ENCODE results near the gene FFAR1.
"Not testable (repeated sequence)": the region's sequence is repeated elsewhere in the genome, so short reads cannot be mapped to it uniquely, and the experiment has no call there.

The FFAR1 gene

GRCh38 chr19:35355791-35356460 is 8.2 kb downstream of the FFAR1 start:
- no peak for ATAC-seq
- TF ChIP-seq ZNF8 (CRISPR knock-in tag; IDR thresholded peaks at IDR 0.05) = no peak
- TF ChIP-seq SNAI2 (CRISPR knock-in tag; IDR thresholded peaks at IDR 0.05) = no peak
- TF ChIP-seq PATZ1 (CRISPR knock-in tag; IDR thresholded peaks at IDR 0.05; ENCODE audit: borderline replicate concordance) = no peak
- no peak for TF ChIP-seq BACH2 (CRISPR knock-in tag; IDR thresholded peaks at IDR 0.05; ENCODE audit: borderline replicate concordance)
- no peak for TF ChIP-seq ESRRG (CRISPR knock-in tag; IDR thresholded peaks at IDR 0.05)
- no peak for TF ChIP-seq ZFP3 (CRISPR knock-in tag; IDR thresholded peaks at IDR 0.05)
- TF ChIP-seq CSRNP3 (CRISPR knock-in tag; IDR thresholded peaks at IDR 0.05) = no peak
- TF ChIP-seq ZNF70 (CRISPR knock-in tag; IDR thresholded peaks at IDR 0.05) = no peak
- no peak for TF ChIP-seq RARB (CRISPR knock-in tag; IDR thresholded peaks at IDR 0.05)
- TF ChIP-seq ZFP30 (CRISPR knock-in tag; IDR thresholded peaks at IDR 0.05) = no peak

- ATAC-seq = no peak
- TF ChIP-seq CREB5 (CRISPR knock-in tag; IDR thresholded peaks at IDR 0.05; ENCODE audit: low read depth) (no peak), PPARA (CRISPR knock-in tag; IDR thresholded peaks at IDR 0.05; ENCODE audit: borderline replicate concordance) (no peak), PATZ1 (CRISPR knock-in tag; IDR thresholded peaks at IDR 0.05; ENCODE audit: borderline replicate concordance) (no peak), ISL1 (CRISPR knock-in tag; IDR thresholded peaks at IDR 0.05) (no peak), TSHZ2 (CRISPR knock-in tag; IDR thresholded peaks at IDR 0.05) (no peak), ZFP3 (CRISPR knock-in tag; IDR thresholded peaks at IDR 0.05) (no peak), TCF4 (CRISPR knock-in tag; IDR thresholded peaks at IDR 0.05; ENCODE audit: borderline replicate concordance) (no peak; the same call in 1 of the 2 replicates), OSR1 (CRISPR knock-in tag; IDR thresholded peaks at IDR 0.05) (no peak), GLIS3 (CRISPR knock-in tag; IDR thresholded peaks at IDR 0.05) (no peak), ZNF70 (CRISPR knock-in tag; IDR thresholded peaks at IDR 0.05) (no peak), TOX (CRISPR knock-in tag; IDR thresholded peaks at IDR 0.05; ENCODE audit: borderline replicate concordance) (no peak), BACH2 (CRISPR knock-in tag; IDR thresholded peaks at IDR 0.05; ENCODE audit: borderline replicate concordance) (no peak), POU6F1 (CRISPR knock-in tag; IDR thresholded peaks at IDR 0.05; ENCODE audit: borderline replicate concordance, low read depth) (no peak), RARB (CRISPR knock-in tag; IDR thresholded peaks at IDR 0.05) (no peak), ARNTL (CRISPR knock-in tag; IDR thresholded peaks at IDR 0.05; ENCODE audit: borderline replicate concordance, low read depth) (no peak)
These were observed 10.3 kb downstream of the FFAR1 start, which contains the start of gene FFAR3 for GRCh38 chr19:35357867-35358573. TSS of gene FFAR3 (plus strand) at chr19:35358460. CDS start at chr19:35358891, 431 bp downstream.

GRCh38 chr19:35358834-35359233 is 11.1 kb downstream of the FFAR1 start:
- ATAC-seq = not testable (repeated sequence)

GRCh38 chr19:35359395-35359794 is 11.7 kb downstream of the FFAR1 start:
- ATAC-seq = not testable (repeated sequence)

GRCh38 chr19:35360081-35360480 is 12.4 kb downstream of the FFAR1 start:
- ATAC-seq = not testable (repeated sequence)

All from SK-N-SH treated with all-trans-retinoic acid at 6 μM for 48 hours (cell line).